Upper lobe of left lung (tissue), 6 donors: ENCODE results near the gene DAGLB. TPM values are rescaled to one million over a fixed set of nuclear protein-coding genes. Genes with fewer than 3 reads are reported as not detected.

ENCODE experiments used
- ATAC-seq, 2 donors: fragments of 200-7000 bp; cut with Tn5 transposase; one replicate each; pipeline ENCODE4 v1.9.1; 2022; ENCODE audit warnings: mild to moderate bottlenecking in 2 of 2, moderate library complexity in 2 of 2; ENCODE audit not compliant: low FRiP score in 2 of 2
- DNase-seq, 2 donors: peaks; one replicate each; pipeline ENCODE4 v3.0.0-alpha.2; 2019 to 2020
- H3K27ac ChIP-seq, 4 donors: fragments of 200-600 bp; sonication (generic); one replicate each; pipeline ENCODE4 v1.5.1; 2016 to 2019
- H3K27me3 ChIP-seq, 4 donors: fragments of 200-600 bp; sonication (generic); one replicate each; pipeline ENCODE4 v1.5.1; 2017 to 2019
- H3K36me3 ChIP-seq, 4 donors: fragments of 200-600 bp; sonication (generic); one replicate each; pipeline ENCODE4 v1.5.1; 2016 to 2019
- H3K4me1 ChIP-seq, 4 donors: fragments of 200-600 bp; sonication (generic); one replicate each; pipeline ENCODE4 v1.5.1; 2018 to 2019
- H3K4me3 ChIP-seq, 4 donors: fragments of 200-600 bp; sonication (generic); one replicate each; pipeline ENCODE4 v1.5.1; 2017 to 2019; ENCODE audit warnings: mild to moderate bottlenecking in 2 of 4, moderate library complexity in 1 of 4
- H3K9me3 ChIP-seq, 4 donors: fragments of 200-600 bp; sonication (generic); one replicate each; pipeline ENCODE4 v1.5.1; 2018 to 2019
- EP300 ChIP-seq, 4 donors: sonication (generic); formaldehyde crosslinking; IDR thresholded peaks; one replicate each; pipeline ENCODE4 v1.5.1; 2017; ENCODE audit warnings: antibody characterized with exemption in 4 of 4, control low read depth in 2 of 4
- POLR2A ChIP-seq, 4 donors: fragments of 450-650 bp; IDR thresholded peaks; one replicate each; pipeline ENCODE4 v1.5.1; 2016 to 2017; ENCODE audit warnings: antibody characterized with exemption in 4 of 4, mild to moderate bottlenecking in 2 of 4
- POLR2AphosphoS5 ChIP-seq, 2 donors: sonication (generic); formaldehyde crosslinking; IDR thresholded peaks; one replicate each; pipeline ENCODE4 v1.5.1; 2017; ENCODE audit warnings: antibody characterized with exemption in 2 of 2
- whole genome bisulfite sequencing, 2 donors: methylation state at CpG; one replicate each; pipeline ENCODE4 v1.1.5; 2017 to 2018; 5-methylcytosine and 5-hydroxymethylcytosine counted together
- total RNA-seq, 6 donors: library from RNA; depleted of rRNA in 4 of 6; stranded (reverse); fragments of >200 nt in 4 of 6; gene quantifications; one replicate each; pipeline versions ENCODE4 v1.1.0 to v1.2.1, GENCODE V29; 2016 to 2021
- TF ChIP-seq, protein P1 (sequence below), 6 experiments: fragments of 450-650 bp in 4 of 6; fragments of 200-600 bp in 2 of 6; sonication (generic) in 2 of 6; IDR thresholded peaks; one replicate each; pipeline ENCODE4 v1.5.1; 2016 to 2019; ENCODE audit warnings: antibody characterized with exemption in 6 of 6
- donor health status: DM: no; HTN: no; CAD: no; lungs with moderate emphysema.
- donor health status: DM: no; HTN: yes; CAD: no; lungs with severe emphysema.

The DAGLB gene
- total RNA-seq, 6 donors from 2014 or later = 26.6 to 53.8 (median 36.7) TPM

DNA sequence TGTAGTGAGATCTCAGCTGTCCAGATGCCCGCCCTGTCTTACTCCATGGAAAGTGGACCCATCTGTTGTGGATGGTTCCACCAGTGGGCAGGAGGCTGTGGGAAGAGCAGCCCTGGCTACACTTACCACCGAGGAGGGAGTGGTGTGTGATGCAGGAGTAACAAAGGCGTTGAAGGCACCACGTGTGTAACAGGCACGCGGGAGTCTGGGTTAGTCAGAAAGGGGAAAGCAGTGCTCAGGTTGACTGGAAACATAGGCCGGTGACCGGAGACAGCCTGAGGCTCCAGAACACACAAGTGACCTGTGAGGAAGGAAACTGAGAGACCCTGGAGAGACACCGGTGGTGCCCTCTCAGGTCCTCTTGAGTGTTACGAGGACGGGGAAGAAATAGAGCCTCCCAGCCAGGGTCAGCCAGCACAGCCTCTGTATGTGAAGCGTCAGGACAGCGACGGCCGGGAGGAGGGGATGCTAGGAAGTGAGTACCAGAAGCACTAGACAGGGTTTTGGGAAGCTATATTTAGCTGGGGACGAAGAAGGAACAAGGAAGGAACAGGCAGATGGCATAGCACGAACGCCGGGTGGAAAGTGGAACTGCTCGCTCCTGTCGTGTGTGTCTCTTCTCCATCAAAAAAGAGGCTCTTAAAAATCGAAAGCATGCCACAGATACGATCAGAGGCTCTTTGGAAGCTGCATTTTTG is 51.7 kb downstream of the DAGLB start:
- Histone ChIP-seq H3K36me3 (peaks cover 0 to 58% (median 14%) of the 10 kb centered on the region in 4 donors), H3K4me1 (peaks cover 76 to 89% (median 84%) of the 10 kb centered on the region in 4 donors), H3K9me3 (no peaks in the 10 kb centered on the region), H3K27me3 (no peaks in the 10 kb centered on the region), H3K27ac (peak overlapping the region; percentile 83 to 91 (median 86)), H3K4me3 (no peak overlapping the region)
- DNase-seq (peak in 1 of 2 donors; percentile 56), ATAC-seq (peak; percentile 29 to 51)
- TF ChIP-seq POLR2AphosphoS5 (IDR thresholded peaks at IDR 0.05) = peak in 1 of 2 donors; percentile 5
- peak in 1 of 4 donors; percentile 25 for TF ChIP-seq EP300 (IDR thresholded peaks at IDR 0.05)
- TF ChIP-seq, protein P1, sequence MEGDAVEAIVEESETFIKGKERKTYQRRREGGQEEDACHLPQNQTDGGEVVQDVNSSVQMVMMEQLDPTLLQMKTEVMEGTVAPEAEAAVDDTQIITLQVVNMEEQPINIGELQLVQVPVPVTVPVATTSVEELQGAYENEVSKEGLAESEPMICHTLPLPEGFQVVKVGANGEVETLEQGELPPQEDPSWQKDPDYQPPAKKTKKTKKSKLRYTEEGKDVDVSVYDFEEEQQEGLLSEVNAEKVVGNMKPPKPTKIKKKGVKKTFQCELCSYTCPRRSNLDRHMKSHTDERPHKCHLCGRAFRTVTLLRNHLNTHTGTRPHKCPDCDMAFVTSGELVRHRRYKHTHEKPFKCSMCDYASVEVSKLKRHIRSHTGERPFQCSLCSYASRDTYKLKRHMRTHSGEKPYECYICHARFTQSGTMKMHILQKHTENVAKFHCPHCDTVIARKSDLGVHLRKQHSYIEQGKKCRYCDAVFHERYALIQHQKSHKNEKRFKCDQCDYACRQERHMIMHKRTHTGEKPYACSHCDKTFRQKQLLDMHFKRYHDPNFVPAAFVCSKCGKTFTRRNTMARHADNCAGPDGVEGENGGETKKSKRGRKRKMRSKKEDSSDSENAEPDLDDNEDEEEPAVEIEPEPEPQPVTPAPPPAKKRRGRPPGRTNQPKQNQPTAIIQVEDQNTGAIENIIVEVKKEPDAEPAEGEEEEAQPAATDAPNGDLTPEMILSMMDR (IDR thresholded peaks at IDR 0.05) = peak in 1 of 6 experiments; percentile 9
- TF ChIP-seq POLR2A (IDR thresholded peaks at IDR 0.05) = no peak
- 52 to 54% methylated on average over 23 of the region's 23 CpGs for WGBS, 2 donors

DNA sequence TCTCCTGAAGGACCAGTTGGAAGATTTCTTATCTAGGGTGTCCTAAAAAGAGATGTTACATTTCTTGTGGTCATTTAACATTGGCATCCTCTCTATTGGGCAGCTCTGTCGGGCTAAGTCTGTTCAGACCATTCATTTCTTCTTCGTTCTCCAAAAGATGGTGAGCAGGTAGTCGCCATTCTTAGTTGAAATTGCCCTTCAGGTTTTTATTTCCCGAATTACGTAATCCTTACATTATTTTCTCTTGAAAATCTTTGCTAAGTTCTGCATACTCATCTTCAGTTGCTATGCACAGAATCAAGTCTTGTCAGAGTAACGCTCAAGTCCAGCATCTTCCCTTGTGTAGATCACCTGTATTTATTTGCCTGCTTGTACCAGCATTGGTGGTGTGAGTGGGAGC is 53.6 kb downstream of the DAGLB start:
- peaks cover 0 to 56% (median 23%) of the 10 kb centered on the region in 4 donors for H3K36me3 ChIP-seq
- H3K4me3 ChIP-seq = no peak overlapping the region
- no peak for TF ChIP-seq POLR2AphosphoS5 (IDR thresholded peaks at IDR 0.05)
- ATAC-seq (no peak), DNase-seq (no peak)
- 87 to 89% methylated on average over 6 of the region's 6 CpGs for WGBS, 2 donors
- H3K27me3 ChIP-seq = no peaks in the 10 kb centered on the region
- peak overlapping the region; percentile 83 to 91 (median 86) for H3K27ac ChIP-seq
- H3K4me1 ChIP-seq = peaks cover 66 to 85% (median 75%) of the 10 kb centered on the region in 4 donors
- no peaks in the 10 kb centered on the region for H3K9me3 ChIP-seq

DNA sequence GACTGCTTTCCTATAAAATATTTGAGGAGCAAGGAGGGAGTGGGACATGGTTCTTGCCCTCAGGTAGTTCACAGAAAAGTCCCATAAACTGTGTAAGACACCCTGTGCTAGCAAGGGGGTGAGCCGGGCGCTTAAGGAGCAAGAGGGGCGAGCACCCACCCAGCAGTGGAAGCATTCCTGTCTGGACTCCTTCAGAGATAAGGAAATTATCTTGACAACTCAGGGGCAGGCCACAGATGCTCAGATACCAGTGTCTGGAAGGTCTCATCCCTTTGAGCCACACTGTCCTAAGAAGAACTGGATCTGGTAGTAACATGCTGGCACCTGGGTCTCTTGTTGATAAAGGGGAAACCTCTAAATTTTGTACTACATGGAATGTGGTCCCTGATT is 54.1 kb downstream of the DAGLB start:
- TF ChIP-seq EP300 (IDR thresholded peaks at IDR 0.05) (no peak), POLR2A (IDR thresholded peaks at IDR 0.05) (no peak), POLR2AphosphoS5 (IDR thresholded peaks at IDR 0.05) (no peak)
- TF ChIP-seq, protein P1 (IDR thresholded peaks at IDR 0.05) = no peak
- Histone ChIP-seq H3K27ac (peak overlapping the region; percentile 83 to 91 (median 86)), H3K36me3 (peaks cover 0 to 60% (median 27%) of the 10 kb centered on the region in 4 donors), H3K27me3 (no peaks in the 10 kb centered on the region), H3K4me3 (no peak overlapping the region), H3K9me3 (no peaks in the 10 kb centered on the region), H3K4me1 (peaks cover 62 to 81% (median 70%) of the 10 kb centered on the region in 4 donors)
- DNase-seq = no peak
- peak in 1 of 2 donors; percentile 8 for ATAC-seq
- WGBS, 2 donors = 60 to 67% methylated on average over 1 to 3 of the region's 3 CpGs

DNA sequence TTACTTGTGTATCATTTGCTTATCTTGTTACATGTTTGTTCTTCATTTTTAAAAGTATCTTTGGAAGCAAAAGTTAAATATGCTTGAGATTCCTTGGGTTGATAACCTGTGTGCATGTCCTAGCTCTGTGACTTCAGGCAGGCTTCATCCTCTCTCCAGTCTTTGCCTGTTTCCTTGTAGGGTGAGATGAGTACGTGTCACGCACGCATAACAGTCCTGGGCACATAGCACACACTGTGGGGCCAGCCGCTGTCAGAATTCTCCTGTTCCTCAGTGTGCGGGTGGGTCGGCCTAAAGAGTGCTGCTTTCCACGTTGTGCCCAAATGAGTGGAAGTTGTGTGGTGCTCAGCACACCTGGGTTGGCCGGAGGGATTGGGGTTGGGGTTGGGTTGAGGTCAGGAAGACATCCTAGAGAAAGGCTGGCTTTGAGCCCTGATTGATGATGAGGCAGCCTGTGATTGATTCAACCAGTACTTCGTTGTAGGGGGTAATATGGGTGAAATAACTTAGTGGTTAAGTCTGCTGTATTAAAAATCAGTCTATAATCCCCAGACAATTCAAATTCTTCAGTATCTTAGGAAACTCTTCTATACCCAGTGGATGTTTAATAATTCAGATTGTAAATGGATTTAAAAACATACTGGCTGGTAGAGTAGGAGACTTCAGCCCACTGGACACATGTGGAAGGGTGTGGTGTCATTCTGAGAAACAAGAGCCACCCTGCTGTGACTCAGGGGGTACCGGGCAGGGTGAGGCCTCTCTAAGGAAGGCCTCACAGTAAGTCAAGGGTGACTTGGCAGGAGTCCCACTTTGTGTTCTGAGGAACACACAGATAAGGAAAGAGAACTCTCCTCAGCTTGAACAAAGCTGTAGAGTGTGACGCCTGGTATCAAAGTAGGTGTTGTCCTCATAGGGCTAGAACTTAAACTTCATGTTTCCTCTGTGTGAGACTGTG is 54.8 kb downstream of the DAGLB start:
- Histone ChIP-seq H3K4me3 (no peak overlapping the region), H3K27ac (peak overlapping the region; percentile 83 to 91 (median 86)), H3K4me1 (peaks cover 57 to 80% (median 66%) of the 10 kb centered on the region in 4 donors), H3K36me3 (peaks cover 0 to 67% (median 34%) of the 10 kb centered on the region in 4 donors), H3K9me3 (no peaks in the 10 kb centered on the region), H3K27me3 (no peaks in the 10 kb centered on the region)
- DNase-seq (peak in 1 of 2 donors; percentile 98), ATAC-seq (peak; percentile 88 to 91)
- TF ChIP-seq, protein P1 (IDR thresholded peaks at IDR 0.05) = no peak
- TF ChIP-seq EP300 (IDR thresholded peaks at IDR 0.05) (peak; percentile 5 to 88 (median 64)), POLR2A (IDR thresholded peaks at IDR 0.05) (peak in 1 of 4 donors; percentile 16), POLR2AphosphoS5 (IDR thresholded peaks at IDR 0.05) (peak; percentile 80 to 86)
- 57 to 61% methylated on average over 11 of the region's 11 CpGs for WGBS, 2 donors

DNA sequence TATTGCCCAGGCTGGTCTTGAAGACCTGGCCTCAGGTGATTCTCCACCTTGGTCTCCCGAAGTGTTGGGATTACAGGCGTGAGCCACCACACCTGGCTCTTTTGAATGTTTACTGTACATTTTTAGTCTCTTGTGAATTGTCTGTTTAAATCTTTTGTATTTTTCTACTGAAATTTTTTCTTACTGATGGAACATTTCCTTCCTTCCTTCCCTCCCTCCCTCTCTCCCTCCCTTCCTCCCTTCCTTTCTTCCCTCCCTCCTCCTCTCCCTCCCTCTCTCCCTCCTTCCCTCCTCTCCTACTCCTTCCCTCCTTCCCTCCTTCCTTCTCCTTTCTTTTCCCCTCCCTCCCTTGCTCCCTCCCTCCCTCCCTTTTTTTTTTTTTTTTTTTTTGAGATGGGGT is 58.0 kb downstream of the DAGLB start:
- DNase-seq (no peak), ATAC-seq (no peak)
- Histone ChIP-seq H3K27ac (peak overlapping the region in 3 of 4 donors; percentile 13 to 91 (median 80)), H3K9me3 (no peaks in the 10 kb centered on the region), H3K27me3 (no peaks in the 10 kb centered on the region), H3K36me3 (peaks cover 0 to 62% (median 32%) of the 10 kb centered on the region in 4 donors), H3K4me3 (no peak overlapping the region), H3K4me1 (peaks cover 64 to 83% (median 71%) of the 10 kb centered on the region in 4 donors)
- TF ChIP-seq POLR2AphosphoS5 (IDR thresholded peaks at IDR 0.05) = no peak
- no peak for TF ChIP-seq EP300 (IDR thresholded peaks at IDR 0.05)
- TF ChIP-seq, protein P1 (IDR thresholded peaks at IDR 0.05) = no peak
- TF ChIP-seq POLR2A (IDR thresholded peaks at IDR 0.05) = no peak
- WGBS, 2 donors = 93 to 98% methylated on average over 2 of the region's 2 CpGs
